ENCODE data around the gene HHAT. TPM values are rescaled to one million over a fixed set of nuclear protein-coding genes. Genes with fewer than 3 reads are reported as not detected.

Gene HHAT
- total RNA-seq, 1 experiment from 2014 or later = 3.0 TPM

DNA sequence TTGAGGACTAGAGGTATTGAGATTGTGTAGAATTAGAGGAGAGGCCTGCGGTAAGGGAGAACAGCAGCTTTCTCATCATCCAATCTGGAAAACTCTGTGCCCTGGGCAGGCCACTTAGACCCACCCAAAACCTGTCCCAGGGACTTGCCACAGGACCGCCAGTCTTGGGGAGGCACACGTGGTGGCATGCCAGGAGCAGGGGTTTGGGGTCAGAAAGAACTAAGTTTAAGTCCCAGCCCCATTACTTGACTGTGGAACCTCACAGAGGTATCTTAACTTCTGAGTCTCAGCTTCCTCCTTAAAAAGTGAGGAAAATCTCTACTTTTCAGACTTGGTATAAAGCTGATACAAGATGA, 356.6 kb downstream of the HHAT start:
- POLR2A ChIA-PET (ENCODE audit: low non-redundant PET) = no interaction called here
- H3K27me3 ChIP-seq (replicated peaks; ENCODE audit: insufficient read depth, low read depth, low read length, poor library complexity) = no peaks in the 10 kb centered on the region
- intact Hi-C loops (cut with micrococcal nuclease; ENCODE audit: unreplicated experiment) = no loop called here
- H3K4me3 ChIP-seq (ENCODE audit: low read depth, low read length, poor library complexity, severe bottlenecking) = no peak overlapping the region
- no peaks in the 10 kb centered on the region for H3K9me3 ChIP-seq (ENCODE audit: low read depth, low read length, poor library complexity, severe bottlenecking)
- TF ChIP-seq EZH2 (IDR thresholded peaks at IDR 0.05; ENCODE audit: borderline replicate concordance, low read depth, low read length, poor library complexity, severe bottlenecking) = no peak
- TF ChIP-seq, protein P1, sequence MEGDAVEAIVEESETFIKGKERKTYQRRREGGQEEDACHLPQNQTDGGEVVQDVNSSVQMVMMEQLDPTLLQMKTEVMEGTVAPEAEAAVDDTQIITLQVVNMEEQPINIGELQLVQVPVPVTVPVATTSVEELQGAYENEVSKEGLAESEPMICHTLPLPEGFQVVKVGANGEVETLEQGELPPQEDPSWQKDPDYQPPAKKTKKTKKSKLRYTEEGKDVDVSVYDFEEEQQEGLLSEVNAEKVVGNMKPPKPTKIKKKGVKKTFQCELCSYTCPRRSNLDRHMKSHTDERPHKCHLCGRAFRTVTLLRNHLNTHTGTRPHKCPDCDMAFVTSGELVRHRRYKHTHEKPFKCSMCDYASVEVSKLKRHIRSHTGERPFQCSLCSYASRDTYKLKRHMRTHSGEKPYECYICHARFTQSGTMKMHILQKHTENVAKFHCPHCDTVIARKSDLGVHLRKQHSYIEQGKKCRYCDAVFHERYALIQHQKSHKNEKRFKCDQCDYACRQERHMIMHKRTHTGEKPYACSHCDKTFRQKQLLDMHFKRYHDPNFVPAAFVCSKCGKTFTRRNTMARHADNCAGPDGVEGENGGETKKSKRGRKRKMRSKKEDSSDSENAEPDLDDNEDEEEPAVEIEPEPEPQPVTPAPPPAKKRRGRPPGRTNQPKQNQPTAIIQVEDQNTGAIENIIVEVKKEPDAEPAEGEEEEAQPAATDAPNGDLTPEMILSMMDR (conservative IDR thresholded peaks at IDR 0.05; ENCODE audit: low read depth, low read length) = no peak
- no peak for DNase-seq (ENCODE audit: low spot score)
- H3K27ac ChIP-seq (ENCODE audit: low read depth, low read length, poor library complexity, severe bottlenecking) = no peak overlapping the region
- no peaks in the 10 kb centered on the region for H3K4me1 ChIP-seq (ENCODE audit: insufficient read depth, low read length, poor library complexity, severe bottlenecking)
- no TSS peak for BruUV-seq (replicated peaks)
- no peaks in the 10 kb centered on the region for H3K36me3 ChIP-seq (ENCODE audit: insufficient read depth, low read length, poor library complexity, severe bottlenecking)
- CTCF ChIA-PET = no interaction called here

DNA sequence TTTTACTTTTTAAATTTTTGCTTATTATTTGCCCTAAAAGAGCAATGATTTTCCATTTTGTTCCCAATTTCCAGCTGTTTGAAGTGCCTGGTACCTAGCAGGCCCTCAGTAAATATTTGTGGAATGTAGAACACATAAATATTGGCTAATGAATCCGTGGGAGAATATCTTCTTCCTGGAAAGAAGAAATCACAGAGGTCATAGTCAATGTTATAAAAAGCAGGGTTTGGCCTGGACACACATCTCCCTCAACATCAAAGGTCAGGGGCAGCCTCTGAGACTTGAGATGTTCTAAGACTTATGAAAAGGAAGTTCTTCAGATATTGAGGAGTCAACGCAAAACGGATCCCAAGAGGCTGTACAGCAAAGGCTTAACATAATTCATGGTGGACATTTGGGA, 358.1 kb downstream of the HHAT start:
- Histone ChIP-seq H3K36me3 (ENCODE audit: insufficient read depth, low read length, poor library complexity, severe bottlenecking) (no peaks in the 10 kb centered on the region), H3K4me3 (ENCODE audit: low read depth, low read length, poor library complexity, severe bottlenecking) (no peak overlapping the region), H3K27ac (ENCODE audit: low read depth, low read length, poor library complexity, severe bottlenecking) (no peak overlapping the region), H3K9me3 (ENCODE audit: low read depth, low read length, poor library complexity, severe bottlenecking) (no peaks in the 10 kb centered on the region), H3K27me3 (replicated peaks; ENCODE audit: insufficient read depth, low read depth, low read length, poor library complexity) (peaks cover 3% of the 10 kb centered on the region), H3K4me1 (ENCODE audit: insufficient read depth, low read length, poor library complexity, severe bottlenecking) (no peaks in the 10 kb centered on the region)
- ChIA-PET POLR2A (ENCODE audit: low non-redundant PET) (no interaction called here), CTCF (no interaction called here)
- no peak for DNase-seq (ENCODE audit: low spot score)
- no TSS peak for BruUV-seq (replicated peaks)
- intact Hi-C loops (cut with micrococcal nuclease; ENCODE audit: unreplicated experiment) = no loop called here
- TF ChIP-seq, protein P1 (conservative IDR thresholded peaks at IDR 0.05; ENCODE audit: low read depth, low read length) = no peak
- no peak for TF ChIP-seq EZH2 (IDR thresholded peaks at IDR 0.05; ENCODE audit: borderline replicate concordance, low read depth, low read length, poor library complexity, severe bottlenecking)

DNA sequence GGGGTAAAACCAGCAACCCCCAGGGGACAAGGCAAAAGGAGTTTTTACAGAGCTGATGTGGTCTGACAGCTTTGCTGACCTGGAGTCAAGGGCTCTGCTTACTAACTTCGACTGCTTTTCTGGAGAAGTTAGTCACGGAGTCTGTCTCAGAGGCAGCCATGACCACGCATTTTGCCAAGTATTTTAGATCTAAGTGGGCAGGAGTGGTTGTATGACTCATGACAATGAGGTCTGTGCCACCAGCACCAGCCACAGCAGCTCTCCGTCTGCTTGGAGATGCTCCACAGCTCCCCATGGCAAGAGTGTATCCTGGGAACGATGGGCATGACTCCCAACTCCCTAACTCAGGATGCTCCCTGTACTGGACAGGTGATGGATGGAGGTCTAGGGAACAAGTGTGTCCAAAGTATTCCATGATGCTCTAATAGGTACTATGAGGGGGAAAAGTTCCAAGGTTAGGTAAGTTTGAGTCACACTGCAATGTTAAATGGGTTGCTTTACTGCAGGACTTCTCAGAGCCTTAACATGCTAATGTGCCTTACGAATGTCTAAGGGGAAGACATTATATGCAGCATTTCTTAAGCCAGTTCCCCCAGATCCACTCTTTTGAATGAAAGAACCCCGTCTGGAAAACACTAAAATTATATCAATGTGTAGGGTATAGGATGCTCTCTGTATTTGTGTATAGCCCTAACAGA, 359.0 kb downstream of the HHAT start:
- intact Hi-C loops (cut with micrococcal nuclease; ENCODE audit: unreplicated experiment) = no loop called here
- CTCF ChIA-PET = no interaction called here
- Histone ChIP-seq H3K36me3 (ENCODE audit: insufficient read depth, low read length, poor library complexity, severe bottlenecking) (no peaks in the 10 kb centered on the region), H3K9me3 (ENCODE audit: low read depth, low read length, poor library complexity, severe bottlenecking) (no peaks in the 10 kb centered on the region), H3K4me3 (ENCODE audit: low read depth, low read length, poor library complexity, severe bottlenecking) (no peak overlapping the region), H3K27ac (ENCODE audit: low read depth, low read length, poor library complexity, severe bottlenecking) (no peak overlapping the region), H3K27me3 (replicated peaks; ENCODE audit: insufficient read depth, low read depth, low read length, poor library complexity) (peaks cover 5% of the 10 kb centered on the region), H3K4me1 (ENCODE audit: insufficient read depth, low read length, poor library complexity, severe bottlenecking) (no peaks in the 10 kb centered on the region)
- BruUV-seq (replicated peaks) = no TSS peak
- POLR2A ChIA-PET (ENCODE audit: low non-redundant PET) = no interaction called here
- no peak for DNase-seq (ENCODE audit: low spot score)
- no peak for TF ChIP-seq EZH2 (IDR thresholded peaks at IDR 0.05; ENCODE audit: borderline replicate concordance, low read depth, low read length, poor library complexity, severe bottlenecking)
- TF ChIP-seq, protein P1 (conservative IDR thresholded peaks at IDR 0.05; ENCODE audit: low read depth, low read length) = no peak
